GM19238 (cell line): Measurements from ENCODE around the gene TAS2R30.
A peak's percentile ranks its signal among the peaks of the same experiment; 100 is the strongest.

ENCODE experiments used
- DNase-seq: peaks from one replicate; pipeline ENCODE4 v3.0.0; 2011; ENCODE audit warnings: low spot score; ENCODE audit not compliant: insufficient read length

The TAS2R30 gene

GRCh38 chr12:11134305-11134704, at the start of gene TAS2R30:
Gene TAS2R30 (minus strand): TSS chr12:11134644. CDS start chr12:11134244, 400 bp downstream.
- no peak for DNase-seq

- DNase-seq = no peak
Measured at GRCh38 chr12:11183011-11183410, 48.6 kb upstream of the TAS2R30 start.

GRCh38 chr12:11182529-11182928, 48.1 kb upstream of the TAS2R30 start:
- DNase-seq = no peak

- no peak for DNase-seq
Measured at GRCh38 chr12:11178250-11178649, 43.8 kb upstream of the TAS2R30 start.

- DNase-seq = no peak
Measured at GRCh38 chr12:11174022-11174421, 39.6 kb upstream of the TAS2R30 start.

GRCh38 chr12:11171969-11172675, 37.7 kb upstream of the TAS2R30 start:
- DNase-seq = no peak

- DNase-seq = peak; percentile 69
Measured at GRCh38 chr12:11171145-11171968, 36.9 kb upstream of the TAS2R30 start, which contains the start of gene SMIM10L1. Gene SMIM10L1 (plus strand): TSS chr12:11171194. CDS start chr12:11171357, 163 bp downstream.

- DNase-seq = no peak
Measured at GRCh38 chr12:11170810-11171144, 36.3 kb upstream of the TAS2R30 start.

GRCh38 chr12:11166300-11166699, 31.9 kb upstream of the TAS2R30 start:
- no peak for DNase-seq

GRCh38 chr12:11164384-11164783, 29.9 kb upstream of the TAS2R30 start:
- DNase-seq = no peak

- DNase-seq = no peak
Measured at GRCh38 chr12:11162502-11162901, 28.1 kb upstream of the TAS2R30 start.

GRCh38 chr12:11158885-11159444, 24.5 kb upstream of the TAS2R30 start:
- DNase-seq = no peak

- DNase-seq = no peak
Measured at GRCh38 chr12:11154400-11154925, 20.0 kb upstream of the TAS2R30 start.

- DNase-seq = no peak
Measured at GRCh38 chr12:11152725-11153124, 18.3 kb upstream of the TAS2R30 start.

GRCh38 chr12:11150832-11151231, 16.4 kb upstream of the TAS2R30 start:
- DNase-seq = no peak

GRCh38 chr12:11147420-11147819, 13.0 kb upstream of the TAS2R30 start:
- no peak for DNase-seq

GRCh38 chr12:11144297-11144696, 9.9 kb upstream of the TAS2R30 start:
- no peak for DNase-seq

- no peak for DNase-seq
Measured at GRCh38 chr12:11143352-11143751, 8.9 kb upstream of the TAS2R30 start.

- DNase-seq = no peak
Measured at GRCh38 chr12:11136075-11136474, 1.6 kb upstream of the TAS2R30 start.

GRCh38 chr12:11133816-11134215, 628 bp downstream of the TAS2R30 start:
- no peak for DNase-seq

GRCh38 chr12:11133162-11133561, 1.3 kb downstream of the TAS2R30 start:
- DNase-seq = no peak

- no peak for DNase-seq
Measured at GRCh38 chr12:11130999-11131398, 3.4 kb downstream of the TAS2R30 start.
